Measurements from ENCODE around the gene PIK3R1. TPM values are rescaled to one million over a fixed set of nuclear protein-coding genes. Genes with fewer than 3 reads are reported as not detected.

Gene PIK3R1
- total and polyA plus RNA-seq, 10 of the 15 experiments (the other 5 are each of a cell fraction or from before 2014, with no cell fraction given): 7.8 to 38.4 (median 15.7) TPM

GRCh38 chr5:68249520-68249919 is 34.0 kb downstream of the PIK3R1 start:
- H3K9me3 ChIP-seq (replicated peaks; ENCODE audit: control insufficient read depth, insufficient read depth, low read length): no peaks in the 10 kb centered on the region
- no peaks in the 10 kb centered on the region for H3K4me1 ChIP-seq (ENCODE audit: control insufficient read depth, insufficient read depth, low read length)
- CTCF ChIA-PET: interaction anchor here (1.3 to 6.6 kb wide), 4 partner anchors 12 to 1004 kb away, joined by 3 to 73 read pairs (median 4); no protein-coding TSS in a partner anchor
- whole genome bisulfite sequencing (ENCODE audit: insufficient coverage, insufficient replicate concordance, low lambda C conversion rate, missing lambda C conversion rate): 95% methylated on average over 2 of the region's 2 CpGs
- H3K79me2 ChIP-seq (ENCODE audit: control insufficient read depth, insufficient read depth, low read length): peaks cover 14% of the 10 kb centered on the region
- no peak for ATAC-seq
- H3K27me3 ChIP-seq (replicated peaks in 1 of 2; ENCODE audit: control insufficient read depth in 2 of 2, insufficient read depth in 2 of 2, low read length in 1 of 2): no peaks in the 10 kb centered on the region
- RAD21 ChIA-PET (ENCODE audit: unreplicated experiment): interaction anchor here (0.8 to 1.4 kb wide), 3 partner anchors 9 to 1010 kb away, joined by 4 to 7 read pairs (median 4); no protein-coding TSS in a partner anchor
- H3K27ac ChIP-seq (ENCODE audit: control insufficient read depth, insufficient read depth): no peak overlapping the region
- SMC1A ChIA-PET (ENCODE audit: uncharacterized antibody, unreplicated experiment): interaction anchor here (0.6 to 2.2 kb wide), 5 partner anchors 9 to 33 kb away, joined by 3 to 9 read pairs (median 5); no protein-coding TSS in a partner anchor
- in situ Hi-C loops (cut with MboI): no loop called here
- no peak overlapping the region for H3K4me2 ChIP-seq (ENCODE audit: control insufficient read depth, insufficient read depth)
- H3K36me3 ChIP-seq (ENCODE audit: control insufficient read depth in 2 of 2, insufficient read depth in 2 of 2, low read length in 1 of 2): no peaks in the 10 kb centered on the region
- no peak overlapping the region for H3K4me3 ChIP-seq
- no peak overlapping the region for H2AFZ ChIP-seq (ENCODE audit: control insufficient read depth, low read depth, low read length)
- intact Hi-C loops (cut with micrococcal nuclease; ENCODE audit: unreplicated experiment): no loop called here
- H4K20me1 ChIP-seq (ENCODE audit: control insufficient read depth, insufficient read depth): peaks cover 4% of the 10 kb centered on the region; the same call in 1 of the 2 replicates
- POLR2A ChIA-PET: interaction anchor here (0.7 kb wide), 1 partner anchor 34 kb away, joined by 3 read pairs; the partner anchor contains the start of gene PIK3R1
- no TSS peak for BruUV-seq (replicated peaks)
- no peak for FAIRE-seq
- DNase-seq (ENCODE audit: low read depth, low spot score): no peak
- no peak overlapping the region for H3K9ac ChIP-seq (ENCODE audit: control insufficient read depth, insufficient read depth, low read length)
- TF ChIP-seq ZNF384 (IDR thresholded peaks at IDR 0.05; ENCODE audit: borderline replicate concordance, low read depth, low read length) (no peak), RELB (IDR thresholded peaks at IDR 0.05; ENCODE audit: low read depth) (no peak), ZNF217 (IDR thresholded peaks at IDR 0.05) (no peak), YBX1 (IDR thresholded peaks at IDR 0.05) (no peak), IRF3 (IDR thresholded peaks at IDR 0.05) (no peak), ZNF24 (IDR thresholded peaks at IDR 0.05) (no peak), IKZF2 (IDR thresholded peaks at IDR 0.05) (no peak), CBFB (IDR thresholded peaks at IDR 0.05; ENCODE audit: low read depth) (no peak), BCL11A (IDR thresholded peaks at IDR 0.05; ENCODE audit: low read depth, low read length) (no peak), PAX8 (IDR thresholded peaks at IDR 0.05) (no peak), KLF5 (IDR thresholded peaks at IDR 0.05; ENCODE audit: partially characterized antibody) (no peak), TARDBP (IDR thresholded peaks at IDR 0.05; ENCODE audit: borderline replicate concordance) (no peak), RUNX3 (IDR thresholded peaks at IDR 0.05; ENCODE audit: low read length) (no peak), MEF2B (IDR thresholded peaks at IDR 0.05; ENCODE audit: partially characterized antibody, poor library complexity, severe bottlenecking) (no peak), CHD4 (IDR thresholded peaks at IDR 0.05) (no peak), POLR2A (IDR thresholded peaks at IDR 0.05; ENCODE audit: low read depth, low read length) (no peak)
- TF ChIP-seq, protein P1, sequence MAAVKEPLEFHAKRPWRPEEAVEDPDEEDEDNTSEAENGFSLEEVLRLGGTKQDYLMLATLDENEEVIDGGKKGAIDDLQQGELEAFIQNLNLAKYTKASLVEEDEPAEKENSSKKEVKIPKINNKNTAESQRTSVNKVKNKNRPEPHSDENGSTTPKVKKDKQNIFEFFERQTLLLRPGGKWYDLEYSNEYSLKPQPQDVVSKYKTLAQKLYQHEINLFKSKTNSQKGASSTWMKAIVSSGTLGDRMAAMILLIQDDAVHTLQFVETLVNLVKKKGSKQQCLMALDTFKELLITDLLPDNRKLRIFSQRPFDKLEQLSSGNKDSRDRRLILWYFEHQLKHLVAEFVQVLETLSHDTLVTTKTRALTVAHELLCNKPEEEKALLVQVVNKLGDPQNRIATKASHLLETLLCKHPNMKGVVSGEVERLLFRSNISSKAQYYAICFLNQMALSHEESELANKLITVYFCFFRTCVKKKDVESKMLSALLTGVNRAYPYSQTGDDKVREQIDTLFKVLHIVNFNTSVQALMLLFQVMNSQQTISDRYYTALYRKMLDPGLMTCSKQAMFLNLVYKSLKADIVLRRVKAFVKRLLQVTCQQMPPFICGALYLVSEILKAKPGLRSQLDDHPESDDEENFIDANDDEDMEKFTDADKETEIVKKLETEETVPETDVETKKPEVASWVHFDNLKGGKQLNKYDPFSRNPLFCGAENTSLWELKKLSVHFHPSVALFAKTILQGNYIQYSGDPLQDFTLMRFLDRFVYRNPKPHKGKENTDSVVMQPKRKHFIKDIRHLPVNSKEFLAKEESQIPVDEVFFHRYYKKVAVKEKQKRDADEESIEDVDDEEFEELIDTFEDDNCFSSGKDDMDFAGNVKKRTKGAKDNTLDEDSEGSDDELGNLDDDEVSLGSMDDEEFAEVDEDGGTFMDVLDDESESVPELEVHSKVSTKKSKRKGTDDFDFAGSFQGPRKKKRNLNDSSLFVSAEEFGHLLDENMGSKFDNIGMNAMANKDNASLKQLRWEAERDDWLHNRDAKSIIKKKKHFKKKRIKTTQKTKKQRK (IDR thresholded peaks at IDR 0.05; ENCODE audit: low read depth, low read length): no peak
- TF ChIP-seq, protein P2, sequence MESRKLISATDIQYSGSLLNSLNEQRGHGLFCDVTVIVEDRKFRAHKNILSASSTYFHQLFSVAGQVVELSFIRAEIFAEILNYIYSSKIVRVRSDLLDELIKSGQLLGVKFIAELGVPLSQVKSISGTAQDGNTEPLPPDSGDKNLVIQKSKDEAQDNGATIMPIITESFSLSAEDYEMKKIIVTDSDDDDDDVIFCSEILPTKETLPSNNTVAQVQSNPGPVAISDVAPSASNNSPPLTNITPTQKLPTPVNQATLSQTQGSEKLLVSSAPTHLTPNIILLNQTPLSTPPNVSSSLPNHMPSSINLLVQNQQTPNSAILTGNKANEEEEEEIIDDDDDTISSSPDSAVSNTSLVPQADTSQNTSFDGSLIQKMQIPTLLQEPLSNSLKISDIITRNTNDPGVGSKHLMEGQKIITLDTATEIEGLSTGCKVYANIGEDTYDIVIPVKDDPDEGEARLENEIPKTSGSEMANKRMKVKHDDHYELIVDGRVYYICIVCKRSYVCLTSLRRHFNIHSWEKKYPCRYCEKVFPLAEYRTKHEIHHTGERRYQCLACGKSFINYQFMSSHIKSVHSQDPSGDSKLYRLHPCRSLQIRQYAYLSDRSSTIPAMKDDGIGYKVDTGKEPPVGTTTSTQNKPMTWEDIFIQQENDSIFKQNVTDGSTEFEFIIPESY (IDR thresholded peaks at IDR 0.05): no peak

Measured in GM12878 (cell line).